ENCODE results near the gene SPACA6. TPM values are rescaled to one million over a fixed set of nuclear protein-coding genes. Genes with fewer than 3 reads are reported as not detected.
A peak's percentile ranks its signal among the peaks of the same experiment; 100 is the strongest.

Gene SPACA6
- polyA plus RNA-seq, 12 donors, result 4.0 to 11.2 (median 7.4) TPM; not detected in 1

DNA sequence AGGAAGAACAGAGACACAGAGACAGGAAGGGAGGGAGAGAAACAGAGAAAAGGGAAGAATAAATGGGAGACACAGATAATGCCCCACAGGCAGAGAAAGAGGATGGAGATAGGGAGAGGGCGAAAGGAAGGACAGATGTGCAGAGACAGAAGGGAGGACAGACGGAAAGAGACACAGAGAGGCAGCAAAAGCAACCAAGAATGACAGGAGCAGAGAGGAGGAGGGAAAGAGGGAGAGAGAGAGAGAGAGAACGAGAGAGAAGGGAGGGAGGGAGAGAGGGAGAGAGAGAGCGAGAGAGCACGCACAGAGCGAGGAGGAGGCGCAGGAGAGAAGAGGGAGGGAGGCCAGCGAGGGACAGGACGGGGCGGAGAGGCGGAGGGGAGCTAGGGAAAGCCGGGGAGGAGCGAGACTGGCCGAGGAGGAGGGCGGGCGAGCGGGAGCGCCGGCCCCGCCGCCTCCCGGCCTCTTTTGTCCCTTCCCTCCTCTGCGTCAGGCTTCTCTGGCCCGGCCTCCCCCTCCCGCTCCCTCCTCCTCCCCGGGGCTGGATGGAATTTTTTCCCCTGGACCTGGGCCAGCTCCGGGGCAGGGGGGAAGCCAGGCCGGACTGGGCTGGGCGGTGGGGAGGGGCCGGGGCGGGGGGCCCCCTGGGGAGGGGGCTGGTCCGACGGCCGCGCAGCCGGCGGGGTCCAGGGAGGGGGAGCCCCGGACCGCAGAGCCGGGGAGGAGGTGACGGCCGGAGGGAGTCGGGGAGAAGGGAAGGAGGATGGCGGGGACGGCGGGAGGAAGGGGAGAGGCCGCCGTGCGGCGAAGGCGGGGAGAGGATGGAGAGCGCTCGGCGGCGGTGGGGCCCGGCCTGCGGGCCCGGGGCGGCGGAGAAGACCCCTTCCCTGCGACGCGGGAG lies 4.2 kb upstream of the SPACA6 start:
- peak; percentile 96 for DNase-seq

DNA sequence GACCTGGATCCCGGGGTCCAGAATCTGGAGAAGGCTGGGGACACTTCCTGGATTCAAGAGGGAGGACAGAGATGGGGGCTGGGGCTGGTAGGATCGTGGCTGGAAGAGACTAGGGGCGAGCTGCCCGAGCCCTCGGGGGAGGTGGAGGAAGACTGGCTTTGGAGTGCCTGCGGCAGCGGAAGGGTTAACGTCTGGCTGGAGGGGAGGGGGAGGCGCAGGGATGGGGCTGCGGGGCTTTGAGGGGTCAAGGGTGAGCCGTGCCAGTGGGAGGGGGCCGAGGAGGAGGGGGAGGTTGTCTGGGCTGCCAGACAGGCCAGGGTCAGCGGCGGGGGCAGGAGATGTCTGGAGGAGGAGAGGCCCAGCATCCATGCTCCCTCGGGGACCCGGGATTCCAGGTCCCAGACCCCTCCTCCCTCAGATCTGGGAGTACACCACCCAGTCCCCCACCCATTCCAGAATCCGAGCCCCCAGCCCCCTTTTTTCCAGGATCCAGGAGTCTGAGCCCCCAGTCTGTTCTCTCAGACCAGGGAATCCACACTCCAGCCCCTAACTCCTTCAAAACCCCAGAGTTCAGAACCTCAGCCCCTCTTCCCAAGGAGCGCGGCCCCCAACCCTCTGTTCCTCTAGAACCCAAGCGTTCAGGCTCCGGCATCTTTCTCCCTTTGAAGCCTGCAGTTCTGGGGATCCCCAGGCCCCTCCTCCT lies 3.2 kb upstream of the SPACA6 start:
- DNase-seq, result peak; percentile 66

GRCh38 chr19:51690454-51691073 lies 2.6 kb upstream of the SPACA6 start:
- DNase-seq, result peak; percentile 94

- DNase-seq, result peak; percentile 82
Measured at GRCh38 chr19:51691074-51691583, 2.0 kb upstream of the SPACA6 start.

GRCh38 chr19:51691584-51692428 lies 1.3 kb upstream of the SPACA6 start:
- no peak for DNase-seq

DNA sequence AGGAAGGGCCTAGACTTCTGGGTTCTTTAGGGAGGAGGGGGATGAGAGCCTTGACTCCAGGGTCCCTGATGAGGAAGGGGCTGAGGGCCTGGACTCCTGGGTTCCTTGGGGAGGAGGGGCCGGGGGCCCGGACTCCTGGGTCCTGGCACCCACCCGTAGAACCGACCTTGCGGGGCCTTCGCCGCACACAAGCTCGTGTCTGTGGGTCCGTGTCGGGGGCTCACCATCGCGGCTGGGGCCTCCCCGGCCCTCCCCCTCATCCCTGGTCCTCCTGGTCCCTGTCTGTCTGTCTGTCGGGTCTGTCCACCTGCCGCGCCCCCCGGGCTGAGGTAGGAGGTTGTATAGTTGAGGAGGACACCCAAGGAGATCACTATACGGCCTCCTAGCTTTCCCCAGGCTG lies 662 bp upstream of the SPACA6 start:
- no peak for DNase-seq

- no peak for DNase-seq
Measured at GRCh38 chr19:51693819-51694218, 689 bp downstream of the SPACA6 start.

- no peak for DNase-seq
Measured at GRCh38 chr19:51694318-51695085, 1.4 kb downstream of the SPACA6 start.

DNA sequence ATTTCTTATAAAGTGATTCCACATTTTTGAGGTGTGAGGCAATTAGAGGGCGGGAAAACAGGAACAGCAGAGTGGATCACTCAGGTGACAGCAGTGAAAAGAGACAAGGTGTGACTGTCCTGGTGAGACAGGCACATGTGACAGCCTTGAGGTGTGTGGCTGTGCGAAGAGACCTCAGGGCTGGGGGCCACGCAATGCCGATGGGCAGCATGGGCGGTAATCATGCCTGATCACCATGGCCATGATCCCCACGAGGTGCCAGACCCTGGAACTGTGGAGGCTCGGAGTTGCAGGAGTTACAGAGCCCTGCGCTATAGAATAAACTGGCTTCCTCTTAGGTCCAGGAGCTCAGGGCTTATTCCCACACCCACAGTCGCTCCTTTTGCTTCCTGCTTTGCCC lies 2.0 kb downstream of the SPACA6 start:
- DNase-seq, result no peak

GRCh38 chr19:51695702-51696315 lies 2.7 kb downstream of the SPACA6 start:
- DNase-seq, result no peak

GRCh38 chr19:51696606-51697005 lies 3.5 kb downstream of the SPACA6 start:
- no peak for DNase-seq

GRCh38 chr19:51697169-51697776 lies 4.1 kb downstream of the SPACA6 start:
- DNase-seq, result no peak

GRCh38 chr19:51698296-51698695 lies 5.2 kb downstream of the SPACA6 start:
- DNase-seq, result no peak

GRCh38 chr19:51699170-51699569 lies 6.0 kb downstream of the SPACA6 start:
- no peak for DNase-seq

DNA sequence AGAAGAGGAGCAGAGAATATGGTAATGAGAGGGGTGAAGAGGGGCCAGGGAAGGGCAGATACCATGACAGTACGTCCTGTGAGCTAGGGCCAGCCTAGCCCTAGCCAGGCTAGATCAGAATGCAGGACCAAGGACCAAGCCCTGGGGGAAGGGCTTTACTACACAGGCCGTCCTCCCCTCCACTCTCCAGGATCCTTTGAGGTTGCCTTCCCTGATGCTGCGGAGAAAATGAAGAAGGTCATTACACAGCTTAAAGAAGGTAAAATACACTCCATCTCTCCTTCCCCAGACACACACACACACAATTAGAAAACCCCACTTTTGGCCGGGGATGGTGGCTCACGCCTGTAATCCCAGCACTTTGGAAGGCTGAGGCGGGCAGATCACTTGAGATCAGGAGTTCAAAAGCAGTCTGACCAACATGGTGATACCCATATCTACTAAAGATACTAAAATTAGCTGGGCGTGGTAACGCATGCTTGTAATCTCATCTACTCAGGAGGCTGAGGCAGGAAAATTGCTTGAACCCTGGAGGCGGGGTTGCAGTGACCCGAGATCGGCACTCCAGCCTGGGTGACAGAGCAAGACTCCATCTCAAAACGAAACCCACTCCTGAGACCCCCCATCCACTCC lies 8.5 kb downstream of the SPACA6 start:
- no peak for DNase-seq

GRCh38 chr19:51702103-51702824 lies 9.1 kb downstream of the SPACA6 start:
- DNase-seq, result peak; percentile 51

DNA sequence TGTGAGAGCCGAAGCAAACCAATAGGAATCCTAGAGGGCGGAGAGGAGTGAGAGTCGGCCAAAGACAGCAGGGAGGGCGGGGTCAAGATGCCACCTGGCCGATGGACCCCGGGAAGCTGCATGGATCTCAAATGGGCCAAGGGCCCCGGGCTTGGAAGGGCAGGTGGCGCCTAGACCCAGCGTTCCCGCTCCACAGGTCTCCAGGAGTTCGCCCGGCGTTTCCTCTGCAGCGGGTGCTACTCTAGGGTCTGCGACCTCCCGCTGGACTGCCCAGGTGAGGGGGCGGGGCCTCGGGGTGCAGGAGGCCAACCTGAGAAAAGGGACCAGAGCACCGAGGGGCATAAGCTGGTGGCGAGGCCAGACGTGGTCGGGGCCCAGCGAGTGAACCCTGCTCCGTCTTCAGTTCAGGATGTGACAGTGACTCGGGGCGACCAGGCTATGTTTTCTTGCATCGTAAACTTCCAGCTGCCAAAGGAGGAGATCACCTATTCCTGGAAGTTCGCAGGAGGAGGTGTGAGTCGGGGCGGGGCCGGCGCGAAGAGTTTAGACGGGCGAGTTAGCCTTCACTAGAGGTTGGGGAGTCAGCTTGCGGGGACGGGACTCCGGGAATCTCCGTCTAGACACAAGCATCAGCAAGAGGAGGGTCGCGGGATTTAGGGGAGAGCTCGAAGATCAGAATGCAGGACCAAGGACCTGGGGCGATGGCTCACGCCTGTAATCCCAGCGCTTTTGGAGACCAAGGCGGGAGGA lies 9.9 kb downstream of the SPACA6 start:
- DNase-seq, result peak; percentile 23

Measured in muscle of arm (tissue), 12 donors.